WTC11 (cell line): ENCODE measurements around the gene MYBPH. TPM values are rescaled to one million over a fixed set of nuclear protein-coding genes. Genes with fewer than 3 reads are reported as not detected.

Experiments
- ATAC-seq: fragments of 200-7000 bp; cut with Tn5 transposase; 2 replicates; pipeline ENCODE4 v1.10.0; 2021; ENCODE audit warnings: mild to moderate bottlenecking, moderate library complexity
- CTCF ChIA-PET: fragments of 300-600 bp; sonication (Branson Sonifier 250); formaldehyde crosslinking; loops from one replicate; lab custom pipeline; 2021; ENCODE audit warnings: antibody characterized with exemption; lab: Charles Lee
- POLR2A ChIA-PET: fragments of 350-600 bp; sonication (Branson Sonifier 250); formaldehyde crosslinking; loops from one replicate; lab custom pipeline; 2021; ENCODE audit warnings: antibody characterized with exemption; lab: Charles Lee
- DNase-seq: peaks from one replicate; pipeline ENCODE4 v3.0.0; 2021; ENCODE audit warnings: low spot score
- H3K27ac Mint-ChIP-seq: 2 replicates; pipeline ENCODE4 v1.8.0; 2021; ENCODE audit warnings: mixed read lengths
- H3K27me3 Mint-ChIP-seq: 2 replicates; pipeline ENCODE4 v1.8.0; 2021; ENCODE audit warnings: low read depth, mild to moderate bottlenecking, moderate library complexity, mixed read lengths
- H3K36me3 Mint-ChIP-seq: 2 replicates; pipeline ENCODE4 v1.8.0; 2021; ENCODE audit warnings: mixed read lengths
- H3K4me1 Mint-ChIP-seq: 2 replicates; pipeline ENCODE4 v1.8.0; 2022; ENCODE audit warnings: mixed read lengths
- H3K4me3 Mint-ChIP-seq: 2 replicates; pipeline ENCODE4 v1.8.0; 2021; ENCODE audit warnings: mild to moderate bottlenecking, moderate library complexity, mixed read lengths
- H3K9me3 Mint-ChIP-seq: 2 replicates; pipeline ENCODE4 v1.8.0; 2021; ENCODE audit warnings: mixed read lengths
- CREB1 ChIP-seq: sonication (generic); formaldehyde crosslinking; IDR thresholded peaks from 2 replicates; pipeline ENCODE4 v1.8.0; 2023; ENCODE audit warnings: mild to moderate bottlenecking, missing genetic modification reagents
- ETV6 ChIP-seq: sonication (generic); formaldehyde crosslinking; IDR thresholded peaks from 2 replicates; pipeline ENCODE4 v1.8.1; 2022; ENCODE audit warnings: mild to moderate bottlenecking, missing genetic modification reagents
- FOXP1 ChIP-seq: sonication (generic); formaldehyde crosslinking; IDR thresholded peaks from 2 replicates; pipeline ENCODE4 v1.8.0; 2022; ENCODE audit warnings: missing genetic modification reagents, mild to moderate bottlenecking, moderate library complexity, borderline replicate concordance
- GABPB1 ChIP-seq: sonication (generic); formaldehyde crosslinking; IDR thresholded peaks from 2 replicates; pipeline ENCODE4 v1.8.1; 2023; ENCODE audit warnings: mild to moderate bottlenecking, missing genetic modification reagents
- GTF2I ChIP-seq: fragments of 250-450 bp; sonication (Bioruptor Pico); conservative IDR thresholded peaks from 2 replicates; pipeline ENCODE4 v1.4.0; 2021; ENCODE audit warnings: mild to moderate bottlenecking
- MXD4 ChIP-seq: fragments of 250-450 bp; sonication (Bioruptor Pico); IDR thresholded peaks from 2 replicates; pipeline ENCODE4 v1.8.0; 2021; ENCODE audit warnings: mild to moderate bottlenecking, moderate library complexity, borderline replicate concordance
- NFATC4 ChIP-seq: fragments of 250-450 bp; sonication (Bioruptor Pico); IDR thresholded peaks from 2 replicates; pipeline ENCODE4 v1.9.0; 2021; ENCODE audit warnings: mild to moderate bottlenecking
- OVOL2 ChIP-seq: fragments of 250-450 bp; sonication (Bioruptor Pico); IDR thresholded peaks from 2 replicates; pipeline ENCODE4 v1.9.0; 2021; ENCODE audit warnings: mild to moderate bottlenecking, borderline replicate concordance
- SMAD3 ChIP-seq: sonication (generic); formaldehyde crosslinking; IDR thresholded peaks from 2 replicates; pipeline ENCODE4 v1.8.0; 2022; ENCODE audit warnings: missing genetic modification reagents, mild to moderate bottlenecking, borderline replicate concordance
- SOX15 ChIP-seq: fragments of 250-450 bp; sonication (Bioruptor Pico); IDR thresholded peaks from 2 replicates; pipeline ENCODE4 v1.9.0; 2021; ENCODE audit warnings: mild to moderate bottlenecking
- SP1 ChIP-seq: sonication (generic); formaldehyde crosslinking; conservative IDR thresholded peaks from 2 replicates; pipeline ENCODE4 v1.8.1; 2022; ENCODE audit warnings: missing genetic modification reagents
- total RNA-seq: library from RNA; stranded (reverse); gene quantifications from 3 replicates; pipeline ENCODE4 v1.2.3, GENCODE V29; 2021
- TF ChIP-seq, protein P1 (sequence below): sonication (generic); formaldehyde crosslinking; IDR thresholded peaks from 2 replicates; pipeline ENCODE4 v1.8.0; 2022; ENCODE audit warnings: missing genetic modification reagents
- TF ChIP-seq, protein P2 (sequence below): sonication (generic); formaldehyde crosslinking; IDR thresholded peaks from 2 replicates; pipeline ENCODE4 v1.8.1; 2023; ENCODE audit warnings: mild to moderate bottlenecking, missing genetic modification reagents
- TF ChIP-seq, protein P3 (sequence below): fragments of 250-450 bp; sonication (Bioruptor Pico); IDR thresholded peaks from 2 replicates; pipeline ENCODE4 v1.9.0; 2021; ENCODE audit warnings: mild to moderate bottlenecking, borderline replicate concordance
- TF ChIP-seq, protein P4 (sequence below): sonication (generic); formaldehyde crosslinking; IDR thresholded peaks from 2 replicates; pipeline ENCODE4 v1.8.0; 2022; ENCODE audit warnings: mild to moderate bottlenecking, missing genetic modification reagents
- TF ChIP-seq, protein P5 (sequence below): sonication (generic); formaldehyde crosslinking; IDR thresholded peaks from 2 replicates; pipeline ENCODE4 v1.8.1; 2023; ENCODE audit warnings: mild to moderate bottlenecking, missing genetic modification reagents, moderate library complexity
- TF ChIP-seq, protein P6 (sequence below): sonication (generic); formaldehyde crosslinking; IDR thresholded peaks from 2 replicates; pipeline ENCODE4 v1.8.0; 2023; ENCODE audit warnings: mild to moderate bottlenecking, missing genetic modification reagents
- TF ChIP-seq, protein P7 (sequence below): sonication (generic); formaldehyde crosslinking; IDR thresholded peaks from 2 replicates; pipeline ENCODE4 v1.8.1; 2022; ENCODE audit warnings: mild to moderate bottlenecking, missing genetic modification reagents, moderate library complexity, borderline replicate concordance

MYBPH gene
- total RNA-seq, 1 experiment from 2014 or later, result not detected

DNA sequence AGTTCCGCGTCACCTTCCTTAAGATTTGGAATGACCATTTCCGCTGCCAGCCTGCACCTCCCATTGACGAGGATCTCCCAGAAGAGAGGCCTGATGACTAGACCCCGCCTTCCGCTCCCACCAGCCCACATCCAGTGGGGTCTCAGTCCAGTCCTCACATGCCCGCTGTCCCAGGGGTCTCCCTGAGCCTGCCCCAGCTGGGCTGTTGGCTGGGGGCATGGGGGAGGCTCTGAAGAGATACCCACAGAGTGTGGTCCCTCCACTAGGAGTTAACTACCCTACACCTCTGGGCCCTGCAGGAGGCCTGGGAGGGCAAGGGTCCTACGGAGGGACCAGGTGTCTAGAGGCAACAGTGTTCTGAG, 9.8 kb downstream of the MYBPH start:
- CTCF ChIA-PET, result interaction anchor here (0.7 to 3.5 kb wide), 10 partner anchors 13 to 126 kb away, joined by 3 to 40 read pairs (median 16); partner anchors contain the start of genes ADORA1 and MYOG
- Mint-ChIP-seq H3K4me1 (peaks cover 6% of the 10 kb centered on the region; the same call in 1 of the 2 replicates), H3K4me3 (no peak overlapping the region), H3K27ac (no peak overlapping the region), H3K27me3 (no peaks in the 10 kb centered on the region; the same call in 1 of the 2 replicates), H3K36me3 (no peaks in the 10 kb centered on the region), H3K9me3 (no peaks in the 10 kb centered on the region)
- ATAC-seq, result no peak
- no peak for TF ChIP-seq NFATC4 (CRISPR knock-in tag)
- no peak for TF ChIP-seq GTF2I (CRISPR knock-in tag)
- TF ChIP-seq, protein P1, sequence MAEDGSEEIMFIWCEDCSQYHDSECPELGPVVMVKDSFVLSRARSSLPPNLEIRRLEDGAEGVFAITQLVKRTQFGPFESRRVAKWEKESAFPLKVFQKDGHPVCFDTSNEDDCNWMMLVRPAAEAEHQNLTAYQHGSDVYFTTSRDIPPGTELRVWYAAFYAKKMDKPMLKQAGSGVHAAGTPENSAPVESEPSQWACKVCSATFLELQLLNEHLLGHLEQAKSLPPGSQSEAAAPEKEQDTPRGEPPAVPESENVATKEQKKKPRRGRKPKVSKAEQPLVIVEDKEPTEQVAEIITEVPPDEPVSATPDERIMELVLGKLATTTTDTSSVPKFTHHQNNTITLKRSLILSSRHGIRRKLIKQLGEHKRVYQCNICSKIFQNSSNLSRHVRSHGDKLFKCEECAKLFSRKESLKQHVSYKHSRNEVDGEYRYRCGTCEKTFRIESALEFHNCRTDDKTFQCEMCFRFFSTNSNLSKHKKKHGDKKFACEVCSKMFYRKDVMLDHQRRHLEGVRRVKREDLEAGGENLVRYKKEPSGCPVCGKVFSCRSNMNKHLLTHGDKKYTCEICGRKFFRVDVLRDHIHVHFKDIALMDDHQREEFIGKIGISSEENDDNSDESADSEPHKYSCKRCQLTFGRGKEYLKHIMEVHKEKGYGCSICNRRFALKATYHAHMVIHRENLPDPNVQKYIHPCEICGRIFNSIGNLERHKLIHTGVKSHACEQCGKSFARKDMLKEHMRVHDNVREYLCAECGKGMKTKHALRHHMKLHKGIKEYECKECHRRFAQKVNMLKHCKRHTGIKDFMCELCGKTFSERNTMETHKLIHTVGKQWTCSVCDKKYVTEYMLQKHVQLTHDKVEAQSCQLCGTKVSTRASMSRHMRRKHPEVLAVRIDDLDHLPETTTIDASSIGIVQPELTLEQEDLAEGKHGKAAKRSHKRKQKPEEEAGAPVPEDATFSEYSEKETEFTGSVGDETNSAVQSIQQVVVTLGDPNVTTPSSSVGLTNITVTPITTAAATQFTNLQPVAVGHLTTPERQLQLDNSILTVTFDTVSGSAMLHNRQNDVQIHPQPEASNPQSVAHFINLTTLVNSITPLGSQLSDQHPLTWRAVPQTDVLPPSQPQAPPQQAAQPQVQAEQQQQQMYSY (CRISPR knock-in tag), result no peak
- TF ChIP-seq GABPB1 (CRISPR knock-in tag), result no peak
- no peak for TF ChIP-seq SP1 (CRISPR knock-in tag)
- no peak for TF ChIP-seq SMAD3
- TF ChIP-seq, protein P2, sequence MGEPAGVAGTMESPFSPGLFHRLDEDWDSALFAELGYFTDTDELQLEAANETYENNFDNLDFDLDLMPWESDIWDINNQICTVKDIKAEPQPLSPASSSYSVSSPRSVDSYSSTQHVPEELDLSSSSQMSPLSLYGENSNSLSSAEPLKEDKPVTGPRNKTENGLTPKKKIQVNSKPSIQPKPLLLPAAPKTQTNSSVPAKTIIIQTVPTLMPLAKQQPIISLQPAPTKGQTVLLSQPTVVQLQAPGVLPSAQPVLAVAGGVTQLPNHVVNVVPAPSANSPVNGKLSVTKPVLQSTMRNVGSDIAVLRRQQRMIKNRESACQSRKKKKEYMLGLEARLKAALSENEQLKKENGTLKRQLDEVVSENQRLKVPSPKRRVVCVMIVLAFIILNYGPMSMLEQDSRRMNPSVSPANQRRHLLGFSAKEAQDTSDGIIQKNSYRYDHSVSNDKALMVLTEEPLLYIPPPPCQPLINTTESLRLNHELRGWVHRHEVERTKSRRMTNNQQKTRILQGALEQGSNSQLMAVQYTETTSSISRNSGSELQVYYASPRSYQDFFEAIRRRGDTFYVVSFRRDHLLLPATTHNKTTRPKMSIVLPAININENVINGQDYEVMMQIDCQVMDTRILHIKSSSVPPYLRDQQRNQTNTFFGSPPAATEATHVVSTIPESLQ (CRISPR knock-in tag), result no peak
- no peak for TF ChIP-seq SOX15 (CRISPR knock-in tag)
- TF ChIP-seq ETV6, result no peak
- TF ChIP-seq, protein P3, sequence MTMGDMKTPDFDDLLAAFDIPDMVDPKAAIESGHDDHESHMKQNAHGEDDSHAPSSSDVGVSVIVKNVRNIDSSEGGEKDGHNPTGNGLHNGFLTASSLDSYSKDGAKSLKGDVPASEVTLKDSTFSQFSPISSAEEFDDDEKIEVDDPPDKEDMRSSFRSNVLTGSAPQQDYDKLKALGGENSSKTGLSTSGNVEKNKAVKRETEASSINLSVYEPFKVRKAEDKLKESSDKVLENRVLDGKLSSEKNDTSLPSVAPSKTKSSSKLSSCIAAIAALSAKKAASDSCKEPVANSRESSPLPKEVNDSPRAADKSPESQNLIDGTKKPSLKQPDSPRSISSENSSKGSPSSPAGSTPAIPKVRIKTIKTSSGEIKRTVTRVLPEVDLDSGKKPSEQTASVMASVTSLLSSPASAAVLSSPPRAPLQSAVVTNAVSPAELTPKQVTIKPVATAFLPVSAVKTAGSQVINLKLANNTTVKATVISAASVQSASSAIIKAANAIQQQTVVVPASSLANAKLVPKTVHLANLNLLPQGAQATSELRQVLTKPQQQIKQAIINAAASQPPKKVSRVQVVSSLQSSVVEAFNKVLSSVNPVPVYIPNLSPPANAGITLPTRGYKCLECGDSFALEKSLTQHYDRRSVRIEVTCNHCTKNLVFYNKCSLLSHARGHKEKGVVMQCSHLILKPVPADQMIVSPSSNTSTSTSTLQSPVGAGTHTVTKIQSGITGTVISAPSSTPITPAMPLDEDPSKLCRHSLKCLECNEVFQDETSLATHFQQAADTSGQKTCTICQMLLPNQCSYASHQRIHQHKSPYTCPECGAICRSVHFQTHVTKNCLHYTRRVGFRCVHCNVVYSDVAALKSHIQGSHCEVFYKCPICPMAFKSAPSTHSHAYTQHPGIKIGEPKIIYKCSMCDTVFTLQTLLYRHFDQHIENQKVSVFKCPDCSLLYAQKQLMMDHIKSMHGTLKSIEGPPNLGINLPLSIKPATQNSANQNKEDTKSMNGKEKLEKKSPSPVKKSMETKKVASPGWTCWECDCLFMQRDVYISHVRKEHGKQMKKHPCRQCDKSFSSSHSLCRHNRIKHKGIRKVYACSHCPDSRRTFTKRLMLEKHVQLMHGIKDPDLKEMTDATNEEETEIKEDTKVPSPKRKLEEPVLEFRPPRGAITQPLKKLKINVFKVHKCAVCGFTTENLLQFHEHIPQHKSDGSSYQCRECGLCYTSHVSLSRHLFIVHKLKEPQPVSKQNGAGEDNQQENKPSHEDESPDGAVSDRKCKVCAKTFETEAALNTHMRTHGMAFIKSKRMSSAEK, result no peak
- TF ChIP-seq, protein P4, sequence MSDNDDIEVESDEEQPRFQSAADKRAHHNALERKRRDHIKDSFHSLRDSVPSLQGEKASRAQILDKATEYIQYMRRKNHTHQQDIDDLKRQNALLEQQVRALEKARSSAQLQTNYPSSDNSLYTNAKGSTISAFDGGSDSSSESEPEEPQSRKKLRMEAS (CRISPR knock-in tag), result no peak
- TF ChIP-seq, protein P5, sequence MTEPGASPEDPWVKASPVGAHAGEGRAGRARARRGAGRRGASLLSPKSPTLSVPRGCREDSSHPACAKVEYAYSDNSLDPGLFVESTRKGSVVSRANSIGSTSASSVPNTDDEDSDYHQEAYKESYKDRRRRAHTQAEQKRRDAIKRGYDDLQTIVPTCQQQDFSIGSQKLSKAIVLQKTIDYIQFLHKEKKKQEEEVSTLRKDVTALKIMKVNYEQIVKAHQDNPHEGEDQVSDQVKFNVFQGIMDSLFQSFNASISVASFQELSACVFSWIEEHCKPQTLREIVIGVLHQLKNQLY (CRISPR knock-in tag), result no peak
- TF ChIP-seq FOXP1, result no peak
- no peak for TF ChIP-seq MXD4
- TF ChIP-seq, protein P6, sequence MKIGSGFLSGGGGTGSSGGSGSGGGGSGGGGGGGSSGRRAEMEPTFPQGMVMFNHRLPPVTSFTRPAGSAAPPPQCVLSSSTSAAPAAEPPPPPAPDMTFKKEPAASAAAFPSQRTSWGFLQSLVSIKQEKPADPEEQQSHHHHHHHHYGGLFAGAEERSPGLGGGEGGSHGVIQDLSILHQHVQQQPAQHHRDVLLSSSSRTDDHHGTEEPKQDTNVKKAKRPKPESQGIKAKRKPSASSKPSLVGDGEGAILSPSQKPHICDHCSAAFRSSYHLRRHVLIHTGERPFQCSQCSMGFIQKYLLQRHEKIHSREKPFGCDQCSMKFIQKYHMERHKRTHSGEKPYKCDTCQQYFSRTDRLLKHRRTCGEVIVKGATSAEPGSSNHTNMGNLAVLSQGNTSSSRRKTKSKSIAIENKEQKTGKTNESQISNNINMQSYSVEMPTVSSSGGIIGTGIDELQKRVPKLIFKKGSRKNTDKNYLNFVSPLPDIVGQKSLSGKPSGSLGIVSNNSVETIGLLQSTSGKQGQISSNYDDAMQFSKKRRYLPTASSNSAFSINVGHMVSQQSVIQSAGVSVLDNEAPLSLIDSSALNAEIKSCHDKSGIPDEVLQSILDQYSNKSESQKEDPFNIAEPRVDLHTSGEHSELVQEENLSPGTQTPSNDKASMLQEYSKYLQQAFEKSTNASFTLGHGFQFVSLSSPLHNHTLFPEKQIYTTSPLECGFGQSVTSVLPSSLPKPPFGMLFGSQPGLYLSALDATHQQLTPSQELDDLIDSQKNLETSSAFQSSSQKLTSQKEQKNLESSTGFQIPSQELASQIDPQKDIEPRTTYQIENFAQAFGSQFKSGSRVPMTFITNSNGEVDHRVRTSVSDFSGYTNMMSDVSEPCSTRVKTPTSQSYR (CRISPR knock-in tag), result no peak
- no peak for TF ChIP-seq CREB1 (CRISPR knock-in tag)
- TF ChIP-seq, protein P7, sequence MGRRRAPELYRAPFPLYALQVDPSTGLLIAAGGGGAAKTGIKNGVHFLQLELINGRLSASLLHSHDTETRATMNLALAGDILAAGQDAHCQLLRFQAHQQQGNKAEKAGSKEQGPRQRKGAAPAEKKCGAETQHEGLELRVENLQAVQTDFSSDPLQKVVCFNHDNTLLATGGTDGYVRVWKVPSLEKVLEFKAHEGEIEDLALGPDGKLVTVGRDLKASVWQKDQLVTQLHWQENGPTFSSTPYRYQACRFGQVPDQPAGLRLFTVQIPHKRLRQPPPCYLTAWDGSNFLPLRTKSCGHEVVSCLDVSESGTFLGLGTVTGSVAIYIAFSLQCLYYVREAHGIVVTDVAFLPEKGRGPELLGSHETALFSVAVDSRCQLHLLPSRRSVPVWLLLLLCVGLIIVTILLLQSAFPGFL, result no peak
- TF ChIP-seq OVOL2 (CRISPR knock-in tag), result no peak
- TF ChIP-seq, all 79 proteins: peak for 0
- POLR2A ChIA-PET, result no interaction called here
- DNase-seq, result no peak
